ENCODE data around the gene DECR2.

DECR2 gene

DNA sequence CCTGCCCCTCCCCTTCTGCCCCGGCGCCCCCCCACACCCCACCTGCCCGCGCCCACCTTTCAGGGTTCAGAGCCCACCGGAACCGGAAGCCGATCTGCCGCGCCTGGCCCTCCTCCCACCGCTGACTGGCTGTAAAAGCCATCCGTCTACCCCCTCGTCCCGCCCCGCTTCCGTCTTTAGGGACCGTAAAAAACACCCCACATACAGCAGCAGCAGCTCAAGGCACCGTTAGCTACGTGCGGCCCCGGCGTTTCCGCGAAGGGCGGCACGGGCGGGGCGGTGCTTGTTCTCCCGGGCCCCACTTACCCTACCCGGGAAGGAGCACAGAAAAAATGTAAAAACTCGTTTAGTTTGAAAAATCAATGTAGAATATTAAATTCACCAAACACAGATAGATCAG, 31.2 kb upstream of the DECR2 start, which contains the start of gene MRPL28 (continued):
- TF ChIP-seq, protein P1, sequence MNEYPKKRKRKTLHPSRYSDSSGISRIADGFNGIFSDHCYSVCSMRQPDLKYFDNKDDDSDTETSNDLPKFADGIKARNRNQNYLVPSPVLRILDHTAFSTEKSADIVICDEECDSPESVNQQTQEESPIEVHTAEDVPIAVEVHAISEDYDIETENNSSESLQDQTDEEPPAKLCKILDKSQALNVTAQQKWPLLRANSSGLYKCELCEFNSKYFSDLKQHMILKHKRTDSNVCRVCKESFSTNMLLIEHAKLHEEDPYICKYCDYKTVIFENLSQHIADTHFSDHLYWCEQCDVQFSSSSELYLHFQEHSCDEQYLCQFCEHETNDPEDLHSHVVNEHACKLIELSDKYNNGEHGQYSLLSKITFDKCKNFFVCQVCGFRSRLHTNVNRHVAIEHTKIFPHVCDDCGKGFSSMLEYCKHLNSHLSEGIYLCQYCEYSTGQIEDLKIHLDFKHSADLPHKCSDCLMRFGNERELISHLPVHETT (tag by site-specific recombination; IDR thresholded peaks at IDR 0.05): peak; percentile 22; the same call in 1 of the 2 replicates
- TF ChIP-seq ZNF391 (tag by site-specific recombination; IDR thresholded peaks at IDR 0.05; ENCODE audit: borderline replicate concordance, low read depth) (no peak), KLF8 (tag by site-specific recombination; IDR thresholded peaks at IDR 0.05) (peak; percentile 88), SP2 (tag by site-specific recombination; IDR thresholded peaks at IDR 0.05) (peak; percentile 96)
- TF ChIP-seq, protein P2, sequence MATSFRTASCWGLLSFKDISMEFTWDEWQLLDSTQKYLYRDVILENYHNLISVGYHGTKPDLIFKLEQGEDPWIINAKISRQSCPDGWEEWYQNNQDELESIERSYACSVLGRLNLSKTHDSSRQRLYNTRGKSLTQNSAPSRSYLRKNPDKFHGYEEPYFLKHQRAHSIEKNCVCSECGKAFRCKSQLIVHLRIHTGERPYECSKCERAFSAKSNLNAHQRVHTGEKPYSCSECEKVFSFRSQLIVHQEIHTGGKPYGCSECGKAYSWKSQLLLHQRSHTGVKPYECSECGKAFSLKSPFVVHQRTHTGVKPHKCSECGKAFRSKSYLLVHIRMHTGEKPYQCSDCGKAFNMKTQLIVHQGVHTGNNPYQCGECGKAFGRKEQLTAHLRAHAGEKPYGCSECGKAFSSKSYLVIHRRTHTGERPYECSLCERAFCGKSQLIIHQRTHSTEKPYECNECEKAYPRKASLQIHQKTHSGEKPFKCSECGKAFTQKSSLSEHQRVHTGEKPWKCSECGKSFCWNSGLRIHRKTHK (tag by site-specific recombination; IDR thresholded peaks at IDR 0.05): no peak

DNA sequence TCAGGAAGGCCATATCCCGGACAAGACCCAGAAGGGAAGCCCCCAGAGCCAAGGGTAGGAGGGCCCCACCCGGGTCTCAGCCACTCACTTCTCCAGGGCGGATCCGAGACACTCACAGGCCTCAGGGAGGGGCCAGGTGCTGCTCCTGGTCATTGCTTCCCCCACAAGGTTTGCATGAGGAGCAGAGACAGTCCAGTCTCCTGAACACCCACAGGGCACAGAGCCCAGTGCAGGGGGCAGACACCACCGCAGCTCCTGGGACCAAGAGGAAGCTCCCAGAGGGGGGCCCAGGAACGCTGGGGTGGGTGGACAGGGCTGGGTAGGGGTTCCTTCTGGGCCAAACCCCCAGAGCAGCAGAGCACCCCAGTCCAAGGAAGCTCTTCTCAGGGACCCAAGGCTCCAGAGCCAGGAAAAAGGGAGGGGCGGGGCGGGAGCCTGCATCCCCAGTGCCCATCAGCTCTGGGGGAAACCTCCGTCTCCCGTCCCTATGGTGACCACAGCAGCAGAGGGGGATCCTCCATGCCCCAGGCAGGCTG, 30.6 kb upstream of the DECR2 start:
- H3K36me3 ChIP-seq (ENCODE audit: control insufficient read depth in 2 of 2, insufficient read depth in 1 of 2, low read length in 2 of 2): peaks cover 6 to 80% of the 10 kb centered on the region in 2 experiments; a peak in 2 of 3 replicates
- ChIA-PET CTCF (interaction anchor here (0.6 to 0.9 kb wide), 5 partner anchors 8 to 341 kb away, joined by 3 to 4 read pairs (median 3); no protein-coding TSS in a partner anchor), POLR2A (interaction anchor here (0.6 to 1.5 kb wide), 7 partner anchors 9 to 1825 kb away, joined by 3 to 10 read pairs (median 4); partner anchors contain the start of genes AXIN1, PGAP6, PIGQ and POLR3K)
- peaks cover 3% of the 10 kb centered on the region for H3K4me1 ChIP-seq (ENCODE audit: control insufficient read depth, insufficient read depth, low read length)
- TF ChIP-seq ZNF514 (tag by site-specific recombination; IDR thresholded peaks at IDR 0.05) (no peak), ZNF600 (tag by site-specific recombination; IDR thresholded peaks at IDR 0.05) (peak; percentile 46; the same call in 1 of the 2 replicates), ZBTB7A (tag by site-specific recombination; IDR thresholded peaks at IDR 0.05; ENCODE audit: low read depth) (no peak), TCF7L2 (IDR thresholded peaks at IDR 0.05; ENCODE audit: borderline replicate concordance, low read depth, low read length) (no peak), ZNF558 (tag by site-specific recombination; IDR thresholded peaks at IDR 0.05) (no peak), ZNF239 (tag by site-specific recombination; IDR thresholded peaks at IDR 0.05) (no peak), GLIS1 (tag by site-specific recombination; IDR thresholded peaks at IDR 0.05) (peak; percentile 29; the same call in 1 of the 2 replicates)
- TF ChIP-seq, protein P3, sequence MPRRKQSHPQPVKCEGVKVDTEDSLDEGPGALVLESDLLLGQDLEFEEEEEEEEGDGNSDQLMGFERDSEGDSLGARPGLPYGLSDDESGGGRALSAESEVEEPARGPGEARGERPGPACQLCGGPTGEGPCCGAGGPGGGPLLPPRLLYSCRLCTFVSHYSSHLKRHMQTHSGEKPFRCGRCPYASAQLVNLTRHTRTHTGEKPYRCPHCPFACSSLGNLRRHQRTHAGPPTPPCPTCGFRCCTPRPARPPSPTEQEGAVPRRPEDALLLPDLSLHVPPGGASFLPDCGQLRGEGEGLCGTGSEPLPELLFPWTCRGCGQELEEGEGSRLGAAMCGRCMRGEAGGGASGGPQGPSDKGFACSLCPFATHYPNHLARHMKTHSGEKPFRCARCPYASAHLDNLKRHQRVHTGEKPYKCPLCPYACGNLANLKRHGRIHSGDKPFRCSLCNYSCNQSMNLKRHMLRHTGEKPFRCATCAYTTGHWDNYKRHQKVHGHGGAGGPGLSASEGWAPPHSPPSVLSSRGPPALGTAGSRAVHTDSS (tag by site-specific recombination; IDR thresholded peaks at IDR 0.05): no peak
- no peak overlapping the region; the same call in 1 of the 2 replicates for H3K27ac ChIP-seq (ENCODE audit: extremely low read depth, low read depth, low read length)
- peak overlapping the region; percentile 9; the same call in 1 of the 2 replicates for H3K4me3 ChIP-seq (ENCODE audit: low read depth, low read length)
- no peaks in the 10 kb centered on the region for H3K9me3 ChIP-seq (ENCODE audit: control insufficient read depth, insufficient read depth, low read depth, low read length)

DNA sequence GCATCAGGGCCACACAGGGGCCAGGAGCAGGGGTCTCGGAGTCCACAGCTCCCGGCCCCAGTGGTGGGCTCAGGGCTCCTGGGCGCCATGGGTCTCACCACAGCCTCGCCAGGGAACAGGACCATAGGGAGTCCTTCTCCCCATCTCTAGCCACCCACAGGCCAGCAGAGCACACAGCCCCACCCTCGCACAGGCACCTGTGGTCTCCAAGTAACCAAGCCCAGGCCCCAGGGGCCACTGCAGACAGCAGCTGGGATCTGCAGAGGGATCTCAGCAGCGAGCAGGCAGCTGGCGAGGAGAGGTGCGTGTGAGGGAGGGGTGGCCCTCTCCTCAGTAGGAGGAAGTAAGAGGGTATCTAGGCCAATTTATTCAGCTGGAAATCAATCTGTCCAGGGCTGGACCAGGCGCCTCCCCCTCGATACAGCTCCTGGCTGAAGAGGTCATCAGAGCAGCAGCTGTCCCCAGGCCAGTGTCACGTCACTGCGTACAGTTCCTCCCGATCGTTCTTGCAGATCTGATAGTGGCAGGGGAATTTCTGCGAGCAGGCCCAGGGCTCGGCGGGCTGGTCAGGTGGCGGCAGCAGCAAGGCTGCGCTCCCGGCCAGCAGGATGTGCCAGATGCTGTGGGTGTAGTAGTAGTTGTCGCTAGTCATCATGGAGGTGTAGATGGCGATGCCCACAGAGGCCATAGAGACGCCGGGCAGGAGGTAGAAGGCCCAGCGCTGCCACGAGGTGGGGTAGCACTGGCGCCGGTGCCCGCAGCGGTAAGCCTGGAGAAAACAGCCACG, 30.0 kb upstream of the DECR2 start:
- TF ChIP-seq SCRT2 (tag by site-specific recombination; IDR thresholded peaks at IDR 0.05) (peak; percentile 75), ZNF549 (tag by site-specific recombination; IDR thresholded peaks at IDR 0.05) (no peak), SCRT1 (tag by site-specific recombination; IDR thresholded peaks at IDR 0.05; ENCODE audit: borderline replicate concordance) (peak; percentile 64), ZIC2 (tag by site-specific recombination; IDR thresholded peaks at IDR 0.05) (0 out of 2 replicates have a peak, but pooled peaks have one; percentile 22)
- TF ChIP-seq, protein P4, sequence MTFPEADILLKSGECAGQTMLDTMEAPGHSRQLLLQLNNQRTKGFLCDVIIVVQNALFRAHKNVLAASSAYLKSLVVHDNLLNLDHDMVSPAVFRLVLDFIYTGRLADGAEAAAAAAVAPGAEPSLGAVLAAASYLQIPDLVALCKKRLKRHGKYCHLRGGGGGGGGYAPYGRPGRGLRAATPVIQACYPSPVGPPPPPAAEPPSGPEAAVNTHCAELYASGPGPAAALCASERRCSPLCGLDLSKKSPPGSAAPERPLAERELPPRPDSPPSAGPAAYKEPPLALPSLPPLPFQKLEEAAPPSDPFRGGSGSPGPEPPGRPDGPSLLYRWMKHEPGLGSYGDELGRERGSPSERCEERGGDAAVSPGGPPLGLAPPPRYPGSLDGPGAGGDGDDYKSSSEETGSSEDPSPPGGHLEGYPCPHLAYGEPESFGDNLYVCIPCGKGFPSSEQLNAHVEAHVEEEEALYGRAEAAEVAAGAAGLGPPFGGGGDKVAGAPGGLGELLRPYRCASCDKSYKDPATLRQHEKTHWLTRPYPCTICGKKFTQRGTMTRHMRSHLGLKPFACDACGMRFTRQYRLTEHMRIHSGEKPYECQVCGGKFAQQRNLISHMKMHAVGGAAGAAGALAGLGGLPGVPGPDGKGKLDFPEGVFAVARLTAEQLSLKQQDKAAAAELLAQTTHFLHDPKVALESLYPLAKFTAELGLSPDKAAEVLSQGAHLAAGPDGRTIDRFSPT (tag by site-specific recombination; IDR thresholded peaks at IDR 0.05): peak; percentile 45; the same call in 1 of the 2 replicates
- Histone ChIP-seq H3K4me3 (ENCODE audit: low read depth, low read length) (no peak overlapping the region), H3K36me3 (ENCODE audit: control insufficient read depth in 2 of 2, insufficient read depth in 1 of 2, low read length in 2 of 2) (peaks cover 6 to 80% of the 10 kb centered on the region in 2 experiments; a peak in 2 of 3 replicates), H3K4me1 (ENCODE audit: control insufficient read depth, insufficient read depth, low read length) (peaks cover 3% of the 10 kb centered on the region; the same call in 1 of the 2 replicates), H3K27ac (ENCODE audit: extremely low read depth, low read depth, low read length) (no peak overlapping the region), H3K9me3 (ENCODE audit: control insufficient read depth, insufficient read depth, low read depth, low read length) (no peaks in the 10 kb centered on the region)
- ChIA-PET CTCF (interaction anchor here (0.9 kb wide), 1 partner anchor 9 kb away, joined by 3 read pairs; no protein-coding TSS in a partner anchor), POLR2A (interaction anchor here (1.5 kb wide), 1 partner anchor 318 kb away, joined by 3 read pairs; the partner anchor contains the start of genes POLR3K and SNRNP25)
